Thyroid gland (tissue), 4 donors: ENCODE data around the gene KNOP1.

Experiments used
- CTCF ChIP-seq, 6 experiments: fragments of 200-600 bp in 3 of 6; fragments of 450-650 bp in 3 of 6; sonication (generic) in 3 of 6; IDR thresholded peaks; one replicate each; pipeline ENCODE4 v1.5.1; 2016 to 2019; ENCODE audit warnings: antibody characterized with exemption in 6 of 6, mild to moderate bottlenecking in 2 of 6, inconsistent platforms in 1 of 6, moderate library complexity in 1 of 6
- POLR2A ChIP-seq, 2 donors: fragments of 450-650 bp; IDR thresholded peaks; one replicate each; pipeline ENCODE4 v1.6.1; 2017; ENCODE audit warnings: antibody characterized with exemption in 2 of 2, mild to moderate bottlenecking in 2 of 2, moderate library complexity in 1 of 2

- TF ChIP-seq CTCF (IDR thresholded peaks at IDR 0.05): no peak
- TF ChIP-seq POLR2A (IDR thresholded peaks at IDR 0.05): no peak
Measured at GRCh38 chr16:19748389-19749168, 30.6 kb upstream of the KNOP1 start.
